HG03342 (cell line): Measurements from ENCODE around the gene NUP210.
"Not testable (repeated sequence)": the region's sequence is repeated elsewhere in the genome, so short reads cannot be mapped to it uniquely, and the experiment has no call there.

ENCODE experiments used
- ATAC-seq: cut with Tn5 transposase; IDR thresholded peaks from one replicate; pipeline ENCODE4 v1.9.1; 2021; ENCODE audit warnings: mild to moderate bottlenecking, moderate library complexity; ENCODE audit not compliant: unreplicated experiment

The NUP210 gene

GRCh38 chr3:13430411-13430875 is 10.3 kb upstream of the NUP210 start:
- not testable (repeated sequence) for ATAC-seq

GRCh38 chr3:13429631-13430291 is 9.6 kb upstream of the NUP210 start:
- no peak for ATAC-seq

- ATAC-seq, result not testable (repeated sequence)
Observed at GRCh38 chr3:13428678-13429077, 8.6 kb upstream of the NUP210 start.

GRCh38 chr3:13427662-13428603 is 7.8 kb upstream of the NUP210 start:
- ATAC-seq, result no peak

GRCh38 chr3:13426591-13426990 is 6.5 kb upstream of the NUP210 start:
- no peak for ATAC-seq

GRCh38 chr3:13425689-13426088 is 5.6 kb upstream of the NUP210 start:
- ATAC-seq, result no peak

- ATAC-seq, result no peak
Observed at GRCh38 chr3:13424865-13425617, 4.9 kb upstream of the NUP210 start.

- ATAC-seq, result no peak
Observed at GRCh38 chr3:13424141-13424844, 4.2 kb upstream of the NUP210 start.

GRCh38 chr3:13420831-13421765 is 976 bp upstream of the NUP210 start:
- no peak for ATAC-seq

- peak; percentile 45 for ATAC-seq
Observed at GRCh38 chr3:13419505-13420044, 547 bp downstream of the NUP210 start.

- no peak for ATAC-seq
Observed at GRCh38 chr3:13417166-13417947, 2.8 kb downstream of the NUP210 start.

- ATAC-seq, result no peak
Observed at GRCh38 chr3:13415997-13416793, 3.9 kb downstream of the NUP210 start.

- no peak for ATAC-seq
Observed at GRCh38 chr3:13415236-13415986, 4.7 kb downstream of the NUP210 start.

- peak; percentile 92 for ATAC-seq
Observed at GRCh38 chr3:13414040-13414729, 5.9 kb downstream of the NUP210 start.

GRCh38 chr3:13411186-13411860 is 8.8 kb downstream of the NUP210 start:
- ATAC-seq, result no peak

- ATAC-seq, result no peak
Observed at GRCh38 chr3:13408890-13409289, 11.2 kb downstream of the NUP210 start.
